ENCODE measurements around the gene STK40.

The STK40 gene

DNA sequence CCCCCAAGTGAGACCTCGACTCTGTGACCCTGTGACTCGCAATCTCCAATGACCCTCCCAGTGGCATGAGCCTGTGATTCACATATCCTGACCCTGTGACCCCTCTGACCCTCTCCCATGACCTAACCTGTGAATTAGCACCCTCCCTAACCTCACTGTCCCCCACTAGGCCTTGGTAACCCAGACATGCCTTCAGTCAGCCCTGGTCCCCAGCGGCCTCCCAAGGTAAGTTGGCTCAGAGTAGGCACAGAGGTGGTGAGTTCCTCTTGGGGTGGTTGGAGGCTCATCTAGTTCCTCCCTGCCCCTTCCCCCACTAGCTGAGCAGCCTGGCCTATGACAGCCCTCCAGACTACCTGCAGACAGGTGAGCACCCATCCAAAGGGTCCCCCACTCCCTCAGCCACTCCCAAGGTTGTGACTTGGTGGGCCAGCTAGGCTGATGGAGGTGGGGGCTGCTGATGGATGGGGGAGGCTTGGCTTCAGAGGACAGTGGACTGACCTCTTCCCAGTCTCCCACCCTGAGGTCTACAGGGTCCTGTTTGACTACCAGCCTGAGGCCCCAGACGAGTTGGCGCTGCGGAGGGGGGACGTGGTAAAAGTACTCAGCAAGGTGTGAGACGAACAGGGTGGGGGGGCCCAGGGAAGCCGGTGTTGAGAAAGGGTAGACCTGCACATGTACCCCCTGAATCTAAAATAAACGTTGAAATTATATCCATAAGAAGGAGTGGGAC lies 78.0 kb downstream of the STK40 start:
- DNase-seq = no peak

DNA sequence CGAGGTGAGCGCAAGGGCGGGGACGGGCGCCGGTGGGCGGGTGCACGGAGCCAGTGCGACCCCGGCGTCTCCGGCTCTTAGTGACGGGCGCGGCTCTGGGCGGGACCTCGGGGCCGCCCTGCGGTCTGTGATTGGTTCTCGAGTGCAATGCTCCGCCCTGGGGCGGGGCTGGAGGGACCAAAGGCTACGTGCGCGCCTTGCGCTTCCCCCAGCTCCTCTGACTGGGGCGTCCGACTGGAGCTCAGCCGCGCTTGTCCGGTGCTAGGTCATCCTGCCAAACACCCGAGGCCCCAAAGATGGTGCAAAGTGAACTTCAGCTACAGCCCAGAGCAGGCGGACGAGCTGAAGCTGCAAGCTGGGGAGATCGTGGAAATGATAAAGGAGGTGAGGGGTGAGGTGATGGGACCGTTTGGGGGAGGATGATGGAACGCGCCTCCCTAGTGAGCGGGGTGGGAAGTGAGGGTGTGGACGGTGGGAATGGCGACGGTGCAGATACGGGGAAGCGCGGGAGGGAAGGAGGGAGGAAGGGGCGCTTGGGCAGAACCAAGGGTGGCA lies 78.7 kb downstream of the STK40 start:
- DNase-seq = peak; percentile 87 to 97

DNA sequence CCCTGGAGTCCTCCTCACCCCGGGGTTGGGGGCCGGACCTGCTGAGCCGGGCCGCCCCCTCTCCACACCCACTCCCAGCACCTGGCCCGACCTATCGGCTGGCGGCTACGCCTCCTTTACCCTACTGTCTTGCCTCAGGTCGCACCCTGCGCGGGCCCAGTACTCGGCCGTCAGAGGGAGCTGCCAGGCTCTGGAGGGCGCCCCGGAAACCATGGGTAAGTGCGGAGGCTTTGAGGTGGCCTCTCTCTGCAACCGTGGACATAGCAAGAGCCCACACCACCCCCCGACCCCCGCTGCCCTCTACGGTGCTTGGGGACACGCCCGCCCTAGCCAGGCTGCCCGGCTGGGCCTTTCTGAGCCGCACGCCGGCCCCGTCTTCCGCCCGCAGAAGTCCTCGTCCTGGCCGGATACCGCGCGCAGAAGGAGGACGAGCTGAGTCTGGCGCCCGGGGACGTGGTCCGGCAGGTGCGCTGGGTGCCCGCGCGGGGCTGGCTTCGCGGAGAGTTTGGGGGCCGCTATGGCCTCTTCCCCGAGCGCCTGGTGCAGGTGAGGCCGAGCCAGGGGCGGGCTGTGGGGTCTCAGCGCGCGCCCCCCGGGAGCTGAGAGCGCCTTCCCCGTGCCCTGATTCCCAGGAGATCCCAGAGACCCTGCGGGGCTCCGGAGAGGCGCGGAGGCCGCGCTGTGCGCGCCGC lies 79.4 kb downstream of the STK40 start, which contains the start of gene SH3D21:
TSS of gene SH3D21 (plus strand) at position 159 of the 692 bp plus-strand sequence. CDS start at position 212, 53 bp downstream.
- DNase-seq = no peak

DNA sequence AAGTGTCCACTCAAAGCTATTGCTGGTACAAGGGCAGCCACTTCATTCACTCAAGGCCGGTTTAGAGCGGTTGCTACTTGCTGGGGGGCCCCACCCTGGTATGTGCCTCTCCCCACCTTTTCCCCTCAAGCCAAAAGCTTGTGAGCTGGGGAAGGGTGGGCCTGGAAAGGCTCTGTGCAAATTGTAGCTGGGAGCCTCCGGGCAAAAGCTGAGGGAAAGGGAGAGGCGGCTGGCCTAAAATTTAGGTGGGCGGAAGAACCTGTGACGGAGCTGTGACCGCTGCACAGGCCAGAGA lies 79.9 kb downstream of the STK40 start:
- DNase-seq = no peak

DNA sequence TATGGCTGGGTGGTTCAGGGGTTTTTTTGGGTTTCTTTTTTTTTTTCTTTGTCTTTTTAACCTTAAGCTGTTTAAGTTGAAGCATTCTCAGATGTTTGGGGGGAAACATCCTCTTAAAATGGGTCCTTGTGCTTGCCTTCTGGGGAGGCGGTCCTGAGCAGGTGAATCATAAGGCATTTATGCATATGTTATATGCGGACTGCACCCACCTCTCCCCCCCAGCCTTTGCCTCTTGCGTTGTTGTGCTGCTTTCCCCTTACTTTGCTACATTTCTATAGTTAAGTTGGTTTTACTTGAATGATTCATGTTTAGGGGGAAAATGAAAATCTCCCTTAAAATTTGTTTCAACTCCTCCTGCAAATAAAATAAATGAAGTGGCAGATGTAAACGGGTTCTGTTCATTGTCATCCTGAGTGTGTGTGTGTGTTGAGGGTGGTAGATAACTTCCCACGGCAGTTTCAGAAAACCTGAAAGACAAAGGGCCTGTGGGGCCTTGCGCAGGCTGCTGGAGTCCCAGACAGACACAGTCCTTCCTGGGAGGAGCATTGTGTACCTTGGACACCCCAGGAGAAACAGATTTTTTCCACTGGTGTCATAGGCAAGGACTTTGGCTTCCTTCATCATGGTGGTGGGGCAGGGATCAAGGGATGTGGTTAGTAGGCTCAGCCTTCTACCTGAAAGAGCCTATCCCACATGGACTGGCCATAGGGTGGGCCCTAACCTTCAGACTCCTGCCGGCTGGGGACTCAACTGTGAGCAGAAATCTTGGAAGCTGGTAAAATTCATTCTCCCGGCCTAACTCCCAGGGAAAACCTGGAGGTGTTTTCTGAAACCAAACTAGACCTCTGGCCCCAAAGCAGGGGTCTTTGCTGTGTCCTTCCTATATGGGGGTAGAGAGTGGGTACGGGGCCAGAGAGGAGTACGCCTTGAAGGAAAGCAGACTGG lies 80.5 kb downstream of the STK40 start:
- DNase-seq = no peak

DNA sequence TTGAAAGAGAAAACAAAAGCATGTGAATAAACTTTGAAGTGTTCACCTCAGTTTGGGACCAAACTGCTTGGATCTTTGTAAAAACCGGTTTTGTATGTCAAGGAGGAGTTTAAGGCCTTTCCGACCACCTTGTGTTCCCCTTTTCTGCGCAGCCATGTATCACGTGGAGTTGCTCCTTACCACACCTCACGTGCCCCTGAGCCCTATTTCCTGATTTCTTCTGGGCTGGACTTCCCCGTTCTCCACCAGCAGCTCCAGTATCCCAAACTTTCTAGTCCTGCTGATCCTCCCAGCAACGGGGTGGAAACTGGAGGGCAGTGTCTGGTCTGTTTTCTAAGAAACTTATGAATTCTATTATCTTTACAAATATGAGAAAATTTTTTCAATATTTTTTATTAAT lies 81.2 kb downstream of the STK40 start:
- DNase-seq = no peak

DNA sequence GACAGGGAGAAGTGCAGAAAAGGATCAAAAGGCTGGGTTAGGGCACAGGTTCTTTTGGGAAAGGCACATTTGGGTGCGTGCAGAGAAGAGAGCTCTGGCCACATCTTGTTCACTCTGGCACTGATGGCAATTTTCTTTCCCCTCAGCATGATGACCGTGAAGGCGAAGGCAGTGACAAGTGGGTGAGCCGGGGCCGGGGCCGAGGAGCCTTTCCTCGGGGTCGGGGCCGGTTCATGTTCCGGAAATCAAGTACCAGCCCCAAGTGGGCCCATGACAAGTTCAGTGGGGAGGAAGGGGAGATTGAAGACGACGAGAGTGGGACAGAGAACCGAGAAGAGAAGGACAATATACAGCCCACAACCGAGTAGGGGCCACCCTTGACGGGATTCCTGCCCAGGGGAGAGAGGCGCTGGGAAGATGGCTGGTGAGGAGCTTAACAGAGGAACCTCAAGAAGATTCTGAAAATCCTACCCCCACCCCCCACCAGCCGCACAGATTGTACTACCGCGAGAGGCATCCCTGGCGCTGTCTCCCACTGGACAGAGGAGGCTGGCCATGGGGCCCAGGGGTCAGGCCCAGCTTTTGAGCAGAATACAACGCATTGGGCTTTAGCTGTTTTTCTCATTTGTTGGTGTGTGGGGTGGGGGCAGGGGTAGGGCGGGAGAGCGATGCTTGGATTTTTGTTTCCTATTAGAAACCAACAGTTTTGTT lies 81.9 kb downstream of the STK40 start:
- DNase-seq = no peak

DNA sequence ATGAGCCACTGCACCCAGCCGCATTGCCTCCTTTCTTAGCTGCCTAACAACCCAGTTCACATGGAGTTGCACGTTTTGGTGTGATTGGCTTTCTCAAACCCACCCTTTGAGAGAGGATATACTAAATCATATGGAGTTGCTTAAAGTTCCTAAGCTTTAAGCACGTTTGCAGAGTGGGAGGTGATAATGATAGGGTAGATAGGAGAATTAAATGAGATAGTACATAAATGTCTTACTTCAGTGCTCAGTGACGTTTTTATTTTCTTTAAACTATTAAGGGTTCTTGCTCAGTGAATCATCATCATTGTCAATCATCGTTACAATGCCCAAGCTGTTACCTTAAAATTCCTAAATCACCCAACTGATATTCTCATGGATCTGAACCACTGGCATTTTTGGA lies 82.5 kb downstream of the STK40 start:
- no peak for DNase-seq

DNA sequence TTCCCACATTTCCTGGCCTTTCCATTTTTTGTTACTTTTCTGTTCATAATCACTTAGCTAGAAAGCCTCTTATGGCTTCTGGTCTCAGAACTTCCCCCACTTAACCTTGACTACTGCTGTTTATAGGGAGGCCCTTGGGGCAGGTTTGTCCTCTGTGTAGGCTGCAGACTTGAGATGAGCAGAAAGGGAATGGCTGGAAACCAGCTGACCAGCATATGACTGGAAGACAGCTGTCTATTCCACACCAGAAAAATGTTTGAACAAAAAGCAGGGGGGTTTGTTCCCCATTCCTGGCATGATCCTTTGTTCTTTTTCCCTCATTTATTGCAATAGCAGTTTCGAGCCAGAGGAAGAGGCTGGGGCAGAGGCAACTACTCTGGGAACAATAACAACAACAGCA lies 84.5 kb downstream of the STK40 start:
- DNase-seq = no peak

DNA sequence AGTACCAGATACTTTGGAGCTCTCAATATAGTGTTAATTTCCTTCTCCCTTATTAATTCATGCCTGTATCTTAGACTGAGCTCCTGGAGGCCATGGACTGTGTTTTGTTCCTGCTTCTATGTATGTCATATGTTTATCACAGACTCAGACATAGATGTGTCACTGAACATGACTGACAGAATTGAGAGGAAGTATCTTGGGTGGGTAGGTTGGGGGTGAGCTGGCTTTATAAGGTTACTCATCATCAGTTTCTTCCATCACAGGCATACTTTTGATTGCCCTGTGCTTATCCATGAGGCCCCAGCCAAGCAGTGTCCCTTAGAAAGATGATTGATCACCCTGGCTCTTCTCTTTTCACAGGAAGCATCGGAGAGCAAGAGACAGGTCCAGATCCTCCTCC lies 85.2 kb downstream of the STK40 start:
- no peak for DNase-seq

DNA sequence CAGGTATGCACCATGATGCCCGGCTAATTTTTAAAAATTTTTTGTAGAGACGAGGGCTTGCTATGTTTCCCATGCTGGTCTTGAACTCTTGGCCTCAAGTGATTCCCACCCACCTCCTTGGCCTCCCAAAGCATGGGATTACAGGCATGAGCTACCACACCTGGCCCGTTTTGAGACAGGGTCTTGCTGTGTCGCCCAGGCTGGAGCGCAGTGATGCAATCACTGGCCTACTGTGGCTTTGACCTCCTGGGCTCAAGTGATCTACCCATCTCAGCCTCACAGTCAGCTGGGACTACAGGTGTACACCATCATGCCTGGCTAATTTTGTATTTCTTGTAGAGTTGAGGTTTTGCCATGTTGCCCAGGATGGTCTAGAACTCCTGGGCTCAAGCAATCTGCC lies 87.1 kb downstream of the STK40 start:
- no peak for DNase-seq

DNA sequence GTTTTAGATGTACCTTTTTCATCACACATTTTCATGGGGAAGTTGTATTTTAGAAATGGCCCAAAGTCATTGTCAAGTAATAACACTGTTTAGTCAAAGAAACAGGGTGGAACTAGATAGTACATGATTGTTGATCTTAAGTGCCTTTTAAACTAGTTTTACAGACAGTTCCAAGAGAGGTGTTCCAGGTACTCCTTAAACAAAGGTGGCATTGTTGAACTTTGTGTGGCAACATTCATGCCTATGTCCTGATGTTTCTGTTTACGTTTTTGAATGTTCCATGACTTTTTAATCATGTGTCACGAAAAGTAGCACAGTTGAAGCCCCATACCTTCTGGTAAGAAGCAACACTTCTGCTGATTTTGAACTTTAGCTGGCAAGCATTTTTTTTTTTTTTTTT lies 88.7 kb downstream of the STK40 start:
- DNase-seq = no peak

DNA sequence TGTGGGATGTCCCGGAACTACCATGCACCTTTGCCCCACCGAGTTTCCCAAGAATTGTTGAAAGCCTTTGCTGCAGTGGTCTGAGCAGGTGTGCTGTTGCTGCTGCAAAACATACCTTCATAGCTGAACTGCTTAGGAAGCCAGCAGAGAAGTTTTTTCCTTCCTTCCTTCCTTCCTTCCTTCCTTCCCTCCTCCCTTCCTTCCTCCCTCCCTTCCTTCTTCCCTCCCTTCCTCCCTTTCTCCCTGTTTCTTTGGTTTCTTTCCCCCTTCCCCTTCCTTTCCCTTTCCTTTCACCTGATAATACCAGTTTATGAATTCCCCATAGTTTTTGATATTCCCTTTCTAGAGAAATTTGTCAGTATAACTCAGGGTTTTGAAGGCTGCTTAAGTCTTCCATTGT lies 90.3 kb downstream of the STK40 start:
- DNase-seq = no peak
